Tibial nerve (tissue), 3 donors: Measurements from ENCODE around the gene ST13.

Experiments
- CTCF ChIP-seq, 5 experiments: fragments of 200-600 bp in 3 of 5; fragments of 450-650 bp in 2 of 5; sonication (generic) in 3 of 5; IDR thresholded peaks; one replicate each; pipeline ENCODE4 v1.5.1; 2016 to 2019; ENCODE audit warnings: antibody characterized with exemption in 5 of 5, mild to moderate bottlenecking in 3 of 5, moderate library complexity in 2 of 5
- POLR2A ChIP-seq, 2 donors: fragments of 450-650 bp; IDR thresholded peaks; one replicate each; pipeline ENCODE4 v1.6.1; 2017; ENCODE audit warnings: antibody characterized with exemption in 2 of 2, mild to moderate bottlenecking in 2 of 2, moderate library complexity in 2 of 2

GRCh38 chr22:40818192-40818746 lies 38.2 kb downstream of the ST13 start:
- no peak for TF ChIP-seq CTCF (IDR thresholded peaks at IDR 0.05)
- TF ChIP-seq POLR2A (IDR thresholded peaks at IDR 0.05) = no peak
